OCI-LY7 (cell line): ENCODE data around the gene PLPP4.

Experiments
- EZH2phosphoT487 ChIP-seq: fragments of 200-600 bp; sonication (generic); IDR thresholded peaks from 2 replicates; pipeline ENCODE4 v1.6.1; 2018; ENCODE audit warnings: low read depth, borderline replicate concordance, mild to moderate bottlenecking, mixed run types, antibody characterized with exemption, low read length, moderate library complexity, mixed read lengths
- TF ChIP-seq, protein P1 (sequence below): fragments of 200-600 bp; sonication (generic); conservative IDR thresholded peaks from 2 replicates; pipeline ENCODE4 v1.5.1; 2014; ENCODE audit warnings: mild to moderate bottlenecking, antibody characterized with exemption, low read length, moderate library complexity, mixed read lengths

DNA sequence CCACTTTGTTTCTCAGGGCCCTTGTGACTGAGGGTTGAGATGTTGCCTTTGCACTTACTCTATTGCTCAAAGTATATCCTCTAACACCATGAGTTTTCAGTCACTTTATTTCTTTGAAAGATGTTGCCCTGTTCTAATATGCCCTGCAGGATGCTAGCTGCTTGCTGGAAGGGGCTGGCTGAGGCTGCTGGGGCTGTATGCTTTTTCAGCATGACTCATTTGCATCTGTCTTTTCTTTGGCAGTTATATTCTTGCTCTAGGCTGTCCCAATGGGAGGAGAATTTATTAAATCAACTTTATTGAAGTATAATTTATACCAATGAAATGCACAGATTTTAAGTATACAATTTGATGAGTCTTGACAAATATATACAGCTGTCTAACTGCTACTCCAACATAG lies 157.7 kb downstream of the PLPP4 start:
- TF ChIP-seq, protein P1, sequence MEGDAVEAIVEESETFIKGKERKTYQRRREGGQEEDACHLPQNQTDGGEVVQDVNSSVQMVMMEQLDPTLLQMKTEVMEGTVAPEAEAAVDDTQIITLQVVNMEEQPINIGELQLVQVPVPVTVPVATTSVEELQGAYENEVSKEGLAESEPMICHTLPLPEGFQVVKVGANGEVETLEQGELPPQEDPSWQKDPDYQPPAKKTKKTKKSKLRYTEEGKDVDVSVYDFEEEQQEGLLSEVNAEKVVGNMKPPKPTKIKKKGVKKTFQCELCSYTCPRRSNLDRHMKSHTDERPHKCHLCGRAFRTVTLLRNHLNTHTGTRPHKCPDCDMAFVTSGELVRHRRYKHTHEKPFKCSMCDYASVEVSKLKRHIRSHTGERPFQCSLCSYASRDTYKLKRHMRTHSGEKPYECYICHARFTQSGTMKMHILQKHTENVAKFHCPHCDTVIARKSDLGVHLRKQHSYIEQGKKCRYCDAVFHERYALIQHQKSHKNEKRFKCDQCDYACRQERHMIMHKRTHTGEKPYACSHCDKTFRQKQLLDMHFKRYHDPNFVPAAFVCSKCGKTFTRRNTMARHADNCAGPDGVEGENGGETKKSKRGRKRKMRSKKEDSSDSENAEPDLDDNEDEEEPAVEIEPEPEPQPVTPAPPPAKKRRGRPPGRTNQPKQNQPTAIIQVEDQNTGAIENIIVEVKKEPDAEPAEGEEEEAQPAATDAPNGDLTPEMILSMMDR = no peak
- no peak for TF ChIP-seq EZH2phosphoT487
